Measurements from ENCODE around the gene APBB2.

The APBB2 gene

DNA sequence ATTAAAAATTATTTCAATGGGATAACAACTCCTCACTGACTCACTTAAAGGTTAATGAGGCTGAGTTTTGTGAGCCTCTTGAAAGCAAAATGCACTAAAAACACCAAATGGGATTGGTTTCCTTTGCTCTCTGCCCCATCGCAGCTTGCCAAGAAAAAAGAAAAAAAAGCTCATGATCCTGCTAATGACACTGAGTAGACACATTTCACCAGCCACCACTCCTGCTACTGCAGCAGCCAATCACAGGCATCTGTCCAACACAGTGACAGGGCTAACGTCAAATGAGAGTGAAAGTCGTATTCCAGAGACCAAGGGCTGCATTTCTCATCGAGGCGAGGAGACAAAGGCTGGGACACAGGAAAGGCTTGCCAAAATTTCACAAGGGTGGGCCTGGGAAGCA lies 5.2 kb downstream of the APBB2 start:
- H3K4me3 ChIP-seq (ENCODE audit: low read depth, low read length) = no peak overlapping the region
- DNase-seq (ENCODE audit: low read depth) = no peak
- TF ChIP-seq, protein P1, sequence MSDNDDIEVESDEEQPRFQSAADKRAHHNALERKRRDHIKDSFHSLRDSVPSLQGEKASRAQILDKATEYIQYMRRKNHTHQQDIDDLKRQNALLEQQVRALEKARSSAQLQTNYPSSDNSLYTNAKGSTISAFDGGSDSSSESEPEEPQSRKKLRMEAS (IDR thresholded peaks at IDR 0.05; ENCODE audit: low read depth, low read length) = no peak
- TF ChIP-seq MYC (IDR thresholded peaks at IDR 0.05; ENCODE audit: low read depth, low read length) = no peak
- no peak for TF ChIP-seq POLR2A (IDR thresholded peaks at IDR 0.05; ENCODE audit: extremely low read depth, insufficient read length)
- TF ChIP-seq, protein P2, sequence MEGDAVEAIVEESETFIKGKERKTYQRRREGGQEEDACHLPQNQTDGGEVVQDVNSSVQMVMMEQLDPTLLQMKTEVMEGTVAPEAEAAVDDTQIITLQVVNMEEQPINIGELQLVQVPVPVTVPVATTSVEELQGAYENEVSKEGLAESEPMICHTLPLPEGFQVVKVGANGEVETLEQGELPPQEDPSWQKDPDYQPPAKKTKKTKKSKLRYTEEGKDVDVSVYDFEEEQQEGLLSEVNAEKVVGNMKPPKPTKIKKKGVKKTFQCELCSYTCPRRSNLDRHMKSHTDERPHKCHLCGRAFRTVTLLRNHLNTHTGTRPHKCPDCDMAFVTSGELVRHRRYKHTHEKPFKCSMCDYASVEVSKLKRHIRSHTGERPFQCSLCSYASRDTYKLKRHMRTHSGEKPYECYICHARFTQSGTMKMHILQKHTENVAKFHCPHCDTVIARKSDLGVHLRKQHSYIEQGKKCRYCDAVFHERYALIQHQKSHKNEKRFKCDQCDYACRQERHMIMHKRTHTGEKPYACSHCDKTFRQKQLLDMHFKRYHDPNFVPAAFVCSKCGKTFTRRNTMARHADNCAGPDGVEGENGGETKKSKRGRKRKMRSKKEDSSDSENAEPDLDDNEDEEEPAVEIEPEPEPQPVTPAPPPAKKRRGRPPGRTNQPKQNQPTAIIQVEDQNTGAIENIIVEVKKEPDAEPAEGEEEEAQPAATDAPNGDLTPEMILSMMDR (IDR thresholded peaks at IDR 0.05; ENCODE audit: low read depth, low read length) = no peak

DNA sequence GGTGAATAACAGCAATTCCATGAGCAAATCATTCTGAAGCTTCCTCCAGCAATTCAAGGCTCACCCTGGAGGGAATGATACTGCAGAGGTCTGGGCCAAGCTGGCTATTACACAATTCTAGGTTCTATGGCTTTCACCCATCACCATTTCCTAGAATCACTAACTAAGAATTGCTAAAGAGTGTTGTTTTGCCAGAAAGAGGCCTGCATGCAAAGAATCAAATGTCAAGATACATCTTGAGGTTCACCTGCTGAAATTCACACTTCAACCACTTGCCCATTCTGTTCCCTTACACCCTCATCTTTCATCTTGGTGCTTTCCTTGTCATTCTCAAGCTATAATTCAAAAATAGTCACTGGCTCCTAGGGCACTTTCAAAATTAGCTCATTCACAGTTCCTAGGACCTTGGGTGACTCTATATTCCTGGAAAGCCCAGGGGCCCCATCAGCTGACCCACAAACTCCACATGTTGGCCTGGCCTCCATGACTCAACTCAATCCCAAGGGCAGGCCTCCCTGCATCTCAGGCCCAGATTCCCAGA lies 7.0 kb downstream of the APBB2 start:
- DNase-seq (ENCODE audit: low read depth) = no peak
- TF ChIP-seq, protein P2 (IDR thresholded peaks at IDR 0.05; ENCODE audit: low read depth, low read length) = no peak
- TF ChIP-seq MYC (IDR thresholded peaks at IDR 0.05; ENCODE audit: low read depth, low read length) (no peak), POLR2A (IDR thresholded peaks at IDR 0.05; ENCODE audit: extremely low read depth, insufficient read length) (no peak)
- TF ChIP-seq, protein P1 (IDR thresholded peaks at IDR 0.05; ENCODE audit: low read depth, low read length) = no peak
- no peak overlapping the region for H3K4me3 ChIP-seq (ENCODE audit: low read depth, low read length)

DNA sequence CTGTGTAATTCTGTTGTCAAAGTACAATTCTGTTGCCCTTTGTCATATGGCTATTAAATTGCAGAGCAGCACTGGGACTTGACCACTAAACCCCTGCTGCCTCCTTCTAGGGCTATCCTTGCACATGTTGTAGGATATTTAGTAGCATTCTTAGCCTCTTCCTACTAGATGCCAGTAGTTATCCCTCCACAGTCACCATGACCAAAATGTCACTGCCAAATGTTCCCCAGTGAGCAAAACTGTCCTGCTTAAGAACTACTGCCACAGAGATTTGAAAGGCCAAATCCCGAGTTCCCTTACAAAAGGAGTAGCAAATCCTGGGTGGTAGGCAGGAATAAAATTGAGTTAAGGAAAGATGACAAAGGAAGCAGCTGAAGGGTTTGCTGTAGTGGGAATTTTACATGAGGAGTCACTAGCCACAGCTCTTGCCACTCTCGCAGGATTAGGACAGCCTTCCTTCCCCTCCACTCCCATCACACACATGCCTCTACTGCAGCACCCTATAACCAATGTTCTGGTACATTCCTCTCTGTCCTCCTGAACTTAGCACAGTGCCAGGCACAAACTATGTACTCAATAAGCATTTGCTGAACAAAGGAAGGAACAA lies 8.4 kb downstream of the APBB2 start:
- DNase-seq (ENCODE audit: low read depth) = no peak
- TF ChIP-seq, protein P1 (IDR thresholded peaks at IDR 0.05; ENCODE audit: low read depth, low read length) = no peak
- TF ChIP-seq POLR2A (IDR thresholded peaks at IDR 0.05; ENCODE audit: extremely low read depth, insufficient read length) (no peak), MYC (IDR thresholded peaks at IDR 0.05; ENCODE audit: low read depth, low read length) (no peak)
- TF ChIP-seq, protein P2 (IDR thresholded peaks at IDR 0.05; ENCODE audit: low read depth, low read length) = no peak

DNA sequence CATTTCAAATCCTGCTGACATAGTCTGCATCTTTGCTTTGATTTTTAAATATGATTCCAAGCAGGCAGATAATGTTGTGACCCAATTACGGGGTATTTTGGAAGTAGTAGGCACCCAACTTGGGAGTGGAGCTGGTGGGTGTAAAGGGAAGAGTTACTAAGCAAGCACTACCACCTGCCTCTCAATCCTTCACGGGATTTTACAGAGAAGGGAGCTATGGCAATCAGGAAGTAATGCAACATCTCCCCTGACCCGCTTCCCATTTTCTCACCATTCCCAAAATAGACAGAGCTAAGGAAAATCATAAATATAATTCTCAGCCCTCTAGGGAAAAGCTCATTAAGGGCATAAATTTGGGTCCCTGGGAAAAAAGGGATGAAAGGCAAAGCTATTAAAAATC lies 9.2 kb downstream of the APBB2 start:
- no peak for TF ChIP-seq MYC (IDR thresholded peaks at IDR 0.05; ENCODE audit: low read depth, low read length)
- TF ChIP-seq, protein P2 (IDR thresholded peaks at IDR 0.05; ENCODE audit: low read depth, low read length) = no peak
- TF ChIP-seq, protein P1 (IDR thresholded peaks at IDR 0.05; ENCODE audit: low read depth, low read length) = no peak
- TF ChIP-seq POLR2A (IDR thresholded peaks at IDR 0.05; ENCODE audit: extremely low read depth, insufficient read length) = no peak
- no peak for DNase-seq (ENCODE audit: low read depth)
- no peak overlapping the region for H3K4me3 ChIP-seq (ENCODE audit: low read depth, low read length)

More for the DNA sequence above, 8.4 kb downstream of the APBB2 start:
- H3K4me3 ChIP-seq (ENCODE audit: low read depth, low read length) = no peak overlapping the region

DNA sequence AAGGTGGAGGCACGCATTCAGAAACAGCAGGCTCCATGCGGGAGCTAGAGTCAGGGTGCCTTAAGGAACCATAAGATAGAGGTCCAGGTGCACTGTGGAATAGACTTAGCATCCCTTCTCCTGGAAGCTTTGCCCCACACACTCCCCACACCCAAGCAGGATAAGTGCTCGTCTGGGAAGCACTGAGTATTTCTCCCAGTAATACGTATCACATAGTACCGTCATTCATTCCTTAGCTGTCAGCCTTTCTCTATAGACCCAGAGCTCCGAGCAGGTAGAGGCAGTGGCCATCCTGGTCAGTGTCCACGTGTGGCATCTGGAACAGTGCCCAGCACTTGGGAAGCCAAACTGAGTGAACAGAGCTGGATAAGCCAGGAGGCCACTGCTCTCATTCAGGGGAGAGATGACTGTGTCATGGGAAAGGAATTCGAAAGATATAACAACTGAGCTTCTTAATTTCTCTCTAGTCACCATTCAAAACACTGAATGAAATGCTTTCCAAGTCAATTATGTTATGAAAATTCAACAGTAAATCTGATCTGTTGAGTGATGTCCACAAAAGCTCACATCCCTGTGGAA lies 9.9 kb downstream of the APBB2 start:
- TF ChIP-seq MYC (IDR thresholded peaks at IDR 0.05; ENCODE audit: low read depth, low read length) = no peak
- TF ChIP-seq, protein P1 (IDR thresholded peaks at IDR 0.05; ENCODE audit: low read depth, low read length) = no peak
- TF ChIP-seq, protein P2 (IDR thresholded peaks at IDR 0.05; ENCODE audit: low read depth, low read length) = no peak
- no peak for TF ChIP-seq POLR2A (IDR thresholded peaks at IDR 0.05; ENCODE audit: extremely low read depth, insufficient read length)
- no peak for DNase-seq (ENCODE audit: low read depth)
- no peak overlapping the region for H3K4me3 ChIP-seq (ENCODE audit: low read depth, low read length)

All from NB4 (cell line).